ENCODE data around the gene SFSWAP.
A peak's percentile ranks its signal among the peaks of the same experiment; 100 is the strongest.
"Not testable (repeated sequence)": the region's sequence is repeated elsewhere in the genome, so short reads cannot be mapped to it uniquely, and the experiment has no call there.

Gene SFSWAP

GRCh38 chr12:131710464-131711457 lies at the start of gene SFSWAP:
TSS of gene SFSWAP (plus strand) at chr12:131711090. CDS start at chr12:131711230, 140 bp downstream.
- DNase-seq = peak; percentile 96

GRCh38 chr12:131661170-131661985 lies 49.5 kb upstream of the SFSWAP start:
- DNase-seq = not testable (repeated sequence)

DNA sequence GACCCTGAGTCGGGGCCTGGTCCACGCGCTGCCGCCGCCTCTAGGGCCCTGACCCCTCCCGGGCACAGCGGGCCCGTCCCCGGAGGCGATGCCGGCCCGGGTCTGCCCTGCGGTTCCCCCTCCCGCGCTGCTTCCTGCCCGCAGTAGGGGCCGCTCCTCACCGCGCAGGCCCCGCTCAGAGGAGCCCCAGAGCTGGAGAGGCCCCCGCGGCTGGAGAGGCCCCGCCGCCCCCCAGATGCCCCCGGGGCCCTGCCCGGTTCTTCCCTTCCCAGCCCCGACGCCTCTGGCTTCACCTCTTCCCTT lies 49.0 kb upstream of the SFSWAP start:
- not testable (repeated sequence) for DNase-seq

- DNase-seq = not testable (repeated sequence)
Observed at GRCh38 chr12:131662346-131662745, 48.5 kb upstream of the SFSWAP start.

DNA sequence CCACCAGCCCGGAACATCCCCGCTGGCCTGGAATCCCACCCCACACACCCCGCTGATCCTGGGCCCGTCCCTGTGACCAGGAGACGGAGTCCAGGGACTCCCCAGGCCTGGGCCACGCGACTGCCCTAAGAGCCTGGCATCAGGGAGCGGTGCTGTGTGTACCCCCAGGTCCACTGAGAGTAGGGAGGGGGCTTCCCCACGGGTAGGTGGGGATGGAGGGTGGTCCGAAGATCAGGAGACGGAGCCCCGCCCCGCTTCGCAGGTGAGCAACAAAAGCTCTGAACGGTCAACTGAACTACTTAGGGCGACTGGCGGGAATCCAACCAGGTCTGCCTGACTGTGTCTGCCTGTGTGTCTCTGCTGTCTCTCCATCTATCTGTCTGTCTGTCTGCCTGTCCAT lies 45.2 kb upstream of the SFSWAP start:
- not testable (repeated sequence) for DNase-seq

- DNase-seq = not testable (repeated sequence)
Observed at GRCh38 chr12:131666486-131666885, 44.4 kb upstream of the SFSWAP start.

- DNase-seq = not testable (repeated sequence)
Observed at GRCh38 chr12:131666978-131667601, 43.8 kb upstream of the SFSWAP start.

- DNase-seq = no peak
Observed at GRCh38 chr12:131671276-131671675, 39.6 kb upstream of the SFSWAP start.

DNA sequence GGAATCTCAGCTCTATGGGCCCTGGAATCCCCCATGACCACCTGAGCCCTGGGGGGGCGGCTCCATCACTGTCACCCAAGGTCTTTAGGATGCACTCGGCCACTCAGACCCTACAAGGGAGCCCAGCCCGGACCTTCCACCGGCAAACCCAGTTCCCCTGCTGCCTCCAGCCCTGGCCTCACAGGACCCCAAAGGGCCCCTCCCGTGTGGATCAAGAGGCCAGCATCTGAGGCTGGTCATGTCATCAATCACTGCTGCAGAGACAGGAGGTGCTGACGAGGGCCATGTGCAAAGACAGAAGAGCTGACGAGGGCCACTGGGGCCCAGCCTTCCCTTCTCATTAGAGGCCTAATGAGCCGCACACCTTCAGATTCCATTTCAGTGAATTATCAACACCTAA lies 39.0 kb upstream of the SFSWAP start:
- DNase-seq = no peak

- no peak for DNase-seq
Observed at GRCh38 chr12:131672311-131672940, 38.5 kb upstream of the SFSWAP start.

DNA sequence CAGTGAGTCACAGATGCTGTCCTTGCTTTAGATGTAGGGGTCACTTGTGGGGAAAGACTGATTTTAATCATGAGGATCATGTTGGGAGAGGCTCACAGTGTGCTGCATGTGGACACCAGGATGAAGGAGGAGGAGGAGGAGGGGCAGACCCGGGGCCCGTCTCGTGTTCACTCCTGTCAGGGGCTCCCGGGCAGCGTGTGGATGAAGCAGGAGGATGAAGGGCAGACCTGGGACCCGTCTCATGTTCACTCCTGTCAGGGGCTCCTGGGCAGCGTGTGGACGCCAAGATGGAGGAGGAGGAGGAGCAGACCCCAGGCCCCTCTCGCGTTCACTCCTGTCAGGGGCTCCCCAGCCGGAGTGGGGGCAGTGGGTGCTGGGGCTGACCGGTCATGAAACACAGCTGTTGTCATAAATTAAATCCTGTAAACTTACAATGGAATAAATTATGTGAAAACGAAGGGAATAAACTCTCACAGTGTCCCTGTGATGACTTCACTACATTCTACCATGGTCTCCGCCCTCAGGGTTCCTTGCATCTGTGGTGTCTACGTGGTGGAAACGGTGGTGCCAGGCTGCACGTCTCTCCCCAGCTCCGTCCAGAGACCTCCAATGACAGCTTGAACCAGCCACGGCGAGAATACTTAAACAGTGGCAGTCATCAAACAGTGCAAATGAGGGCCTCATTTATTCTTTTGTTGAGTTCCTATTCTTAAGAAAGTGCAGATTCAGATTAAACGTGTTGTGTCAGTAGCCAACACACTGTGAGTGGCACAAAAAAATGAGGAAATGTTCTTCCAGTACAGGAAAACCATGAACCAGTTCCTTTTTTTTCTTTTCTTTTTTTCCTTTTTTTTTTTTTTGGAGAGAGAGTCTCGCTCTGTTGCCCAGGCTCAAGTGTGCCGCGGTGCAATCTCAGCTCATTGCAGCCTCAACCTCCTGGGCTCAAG lies 37.7 kb upstream of the SFSWAP start:
- DNase-seq = no peak

- no peak for DNase-seq
Observed at GRCh38 chr12:131673888-131674257, 37.0 kb upstream of the SFSWAP start.

GRCh38 chr12:131674373-131674772 lies 36.5 kb upstream of the SFSWAP start:
- no peak for DNase-seq

GRCh38 chr12:131675126-131676080 lies 35.5 kb upstream of the SFSWAP start:
- DNase-seq = no peak

DNA sequence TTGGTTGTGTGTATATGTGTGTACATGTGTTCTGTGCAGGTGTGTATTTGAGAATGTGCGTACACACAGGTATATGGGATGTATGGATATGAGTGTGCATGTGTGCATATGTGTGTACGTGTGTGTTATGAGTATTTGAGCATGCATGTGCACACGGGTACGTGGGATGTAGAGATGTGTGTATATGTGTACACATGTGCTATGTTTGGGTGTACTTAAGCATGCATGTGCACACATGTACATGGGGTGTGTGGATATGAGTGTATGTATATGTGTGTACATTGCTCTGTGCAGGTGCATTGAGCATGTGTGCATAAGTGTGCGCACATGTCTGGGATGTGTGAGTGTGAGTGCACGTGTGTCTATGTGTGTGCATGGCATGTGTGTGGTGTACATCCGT lies 34.3 kb upstream of the SFSWAP start:
- DNase-seq = no peak

DNA sequence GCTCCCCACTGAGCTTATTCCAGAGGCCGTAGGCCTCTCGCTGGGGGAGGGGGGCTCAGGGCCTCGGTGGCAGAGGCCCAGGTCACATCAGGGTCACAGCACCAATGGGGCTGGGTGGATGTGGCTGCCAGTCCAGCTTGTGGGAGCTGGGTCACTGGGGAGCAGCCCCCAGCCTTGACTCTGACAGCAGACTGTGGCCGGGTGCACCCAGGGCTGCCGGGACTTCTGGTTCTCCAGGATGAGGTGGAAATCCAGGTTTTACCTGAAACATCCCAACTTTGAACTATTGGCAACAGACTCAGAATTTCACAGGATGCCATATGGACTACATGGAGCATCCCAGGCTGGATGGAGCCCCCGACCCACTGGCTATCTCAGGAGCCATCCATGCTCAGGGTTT lies 33.8 kb upstream of the SFSWAP start:
- not testable (repeated sequence) for DNase-seq

DNA sequence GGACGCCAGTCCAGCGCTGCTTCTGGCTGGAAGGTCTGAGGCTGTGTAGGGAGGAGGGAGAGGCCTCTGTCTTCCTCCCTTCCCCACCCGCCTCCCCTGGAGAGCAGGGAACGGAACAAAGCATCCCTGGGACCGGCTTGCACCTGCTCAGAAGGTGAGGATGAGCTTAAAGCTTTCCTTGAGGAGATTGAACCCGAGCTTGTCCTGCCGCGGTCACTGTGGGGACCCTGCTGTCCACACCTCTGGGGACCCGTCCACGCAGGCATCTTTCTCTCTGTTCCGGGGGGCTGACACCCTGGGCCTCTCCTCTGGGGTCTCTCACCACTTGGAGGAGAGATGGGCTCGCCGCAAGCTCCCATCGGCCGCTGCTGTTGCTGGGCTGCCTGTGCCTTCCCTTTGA lies 33.2 kb upstream of the SFSWAP start:
- DNase-seq = no peak

GRCh38 chr12:131678389-131679181 lies 32.3 kb upstream of the SFSWAP start:
- DNase-seq = not testable (repeated sequence)

- not testable (repeated sequence) for DNase-seq
Observed at GRCh38 chr12:131679186-131679585, 31.7 kb upstream of the SFSWAP start.

GRCh38 chr12:131679816-131680215 lies 31.1 kb upstream of the SFSWAP start:
- DNase-seq = not testable (repeated sequence)

Data from NCI-H2227 treated with DMSO at 0.1 percent for 48 hours (cell line).